Osteoblast (primary cell): Measurements from ENCODE around the gene SP140L. TPM values are rescaled to one million over a fixed set of nuclear protein-coding genes. Genes with fewer than 3 reads are reported as not detected.
A peak's percentile ranks its signal among the peaks of the same experiment; 100 is the strongest.

Source experiments
- DNase-seq: peaks from one replicate; pipeline ENCODE4 v3.0.0; 2011; ENCODE audit warnings: low spot score, mixed read lengths; ENCODE audit not compliant: insufficient read length; ENCODE audit errors: missing footprints
- H2AFZ ChIP-seq: 2 replicates; pipeline ENCODE4 v1.6.0; 2011; ENCODE audit warnings: mild to moderate bottlenecking, low read length
- H3K27ac ChIP-seq: 2 replicates; pipeline ENCODE4 v1.5.1; 2011; ENCODE audit warnings: mild to moderate bottlenecking, low read depth, low read length, moderate library complexity
- H3K27me3 ChIP-seq: 2 replicates; pipeline ENCODE4 v1.6.0; 2012; ENCODE audit warnings: mild to moderate bottlenecking, control low read depth, inconsistent platforms, low read length, moderate library complexity; ENCODE audit not compliant: insufficient read depth
- H3K36me3 ChIP-seq: 2 replicates; pipeline ENCODE4 v1.5.1; 2011; ENCODE audit warnings: mild to moderate bottlenecking, low read length, control low read depth, moderate library complexity; ENCODE audit not compliant: insufficient read depth
- H3K4me1 ChIP-seq: 2 replicates; pipeline ENCODE4 v1.5.1; 2011; ENCODE audit warnings: mild to moderate bottlenecking, low read length, control low read depth, moderate library complexity; ENCODE audit not compliant: insufficient read depth
- H3K4me2 ChIP-seq: 2 replicates; pipeline ENCODE4 v1.6.0; 2011; ENCODE audit warnings: mild to moderate bottlenecking, low read length; ENCODE audit not compliant: insufficient read depth
- H3K4me3 ChIP-seq: fragments of 200-600 bp; sonication (generic); 3 replicates; pipeline ENCODE4 v1.5.1; 2012; ENCODE audit warnings: mild to moderate bottlenecking, low read length, inconsistent platforms; ENCODE audit not compliant: insufficient read depth
- H3K79me2 ChIP-seq: 2 replicates; pipeline ENCODE4 v1.6.0; 2012; ENCODE audit warnings: mild to moderate bottlenecking, low read length, control low read depth, inconsistent platforms; ENCODE audit not compliant: insufficient read depth
- H3K9me3 ChIP-seq: 2 replicates; pipeline ENCODE4 v1.5.1; 2011; ENCODE audit warnings: low read depth, low read length, control low read depth
- H4K20me1 ChIP-seq: 2 replicates; pipeline ENCODE4 v1.6.0; 2012; ENCODE audit warnings: mild to moderate bottlenecking, low read length, control low read depth; ENCODE audit not compliant: insufficient read depth
- total RNA-seq: library from RNA; depleted of rRNA; stranded (reverse); fragments of >200 nt; gene quantifications from 2 replicates; pipeline ENCODE4 v1.2.3, GENCODE V29; 2012
- TF ChIP-seq, protein P1 (sequence below): IDR thresholded peaks from 2 replicates; pipeline ENCODE4 v1.5.1; 2011; ENCODE audit warnings: mild to moderate bottlenecking, low read depth, low read length, moderate library complexity; ENCODE audit errors: extremely low read depth

Gene SP140L
- total RNA-seq, 1 donor: 15.6 TPM

DNA sequence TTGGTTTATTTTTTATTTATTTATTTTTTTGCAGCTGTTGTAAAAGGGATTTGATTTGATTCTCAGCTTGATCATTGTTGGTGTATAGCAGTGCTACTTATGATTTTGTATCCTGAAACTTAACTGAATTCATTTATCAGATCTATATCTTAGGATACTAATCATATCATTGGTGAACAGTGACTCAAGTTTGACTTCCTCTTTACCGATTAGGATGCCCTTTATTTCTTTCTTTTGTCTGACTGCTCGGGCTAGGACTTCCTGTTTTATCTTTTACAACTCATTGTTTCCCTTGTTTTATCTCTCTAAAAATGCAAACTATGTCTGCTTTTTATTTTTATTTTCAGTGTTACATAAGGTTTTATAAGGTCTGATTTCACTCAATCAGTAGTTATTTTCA, 112.6 kb downstream of the SP140L start:
- H3K36me3 ChIP-seq: peaks cover 19% of the 10 kb centered on the region
- H3K27ac ChIP-seq: peak overlapping the region; percentile 61
- peaks cover 46% of the 10 kb centered on the region for H3K4me1 ChIP-seq
- TF ChIP-seq, protein P1, sequence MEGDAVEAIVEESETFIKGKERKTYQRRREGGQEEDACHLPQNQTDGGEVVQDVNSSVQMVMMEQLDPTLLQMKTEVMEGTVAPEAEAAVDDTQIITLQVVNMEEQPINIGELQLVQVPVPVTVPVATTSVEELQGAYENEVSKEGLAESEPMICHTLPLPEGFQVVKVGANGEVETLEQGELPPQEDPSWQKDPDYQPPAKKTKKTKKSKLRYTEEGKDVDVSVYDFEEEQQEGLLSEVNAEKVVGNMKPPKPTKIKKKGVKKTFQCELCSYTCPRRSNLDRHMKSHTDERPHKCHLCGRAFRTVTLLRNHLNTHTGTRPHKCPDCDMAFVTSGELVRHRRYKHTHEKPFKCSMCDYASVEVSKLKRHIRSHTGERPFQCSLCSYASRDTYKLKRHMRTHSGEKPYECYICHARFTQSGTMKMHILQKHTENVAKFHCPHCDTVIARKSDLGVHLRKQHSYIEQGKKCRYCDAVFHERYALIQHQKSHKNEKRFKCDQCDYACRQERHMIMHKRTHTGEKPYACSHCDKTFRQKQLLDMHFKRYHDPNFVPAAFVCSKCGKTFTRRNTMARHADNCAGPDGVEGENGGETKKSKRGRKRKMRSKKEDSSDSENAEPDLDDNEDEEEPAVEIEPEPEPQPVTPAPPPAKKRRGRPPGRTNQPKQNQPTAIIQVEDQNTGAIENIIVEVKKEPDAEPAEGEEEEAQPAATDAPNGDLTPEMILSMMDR: no peak
- DNase-seq: no peak
- peak overlapping the region; percentile 22 for H3K4me2 ChIP-seq
- no peaks in the 10 kb centered on the region for H3K27me3 ChIP-seq
- peaks cover 8% of the 10 kb centered on the region for H4K20me1 ChIP-seq
- no peak overlapping the region for H2AFZ ChIP-seq
- H3K9me3 ChIP-seq: no peaks in the 10 kb centered on the region
- H3K4me3 ChIP-seq: no peak overlapping the region
- peaks cover 60% of the 10 kb centered on the region for H3K79me2 ChIP-seq

DNA sequence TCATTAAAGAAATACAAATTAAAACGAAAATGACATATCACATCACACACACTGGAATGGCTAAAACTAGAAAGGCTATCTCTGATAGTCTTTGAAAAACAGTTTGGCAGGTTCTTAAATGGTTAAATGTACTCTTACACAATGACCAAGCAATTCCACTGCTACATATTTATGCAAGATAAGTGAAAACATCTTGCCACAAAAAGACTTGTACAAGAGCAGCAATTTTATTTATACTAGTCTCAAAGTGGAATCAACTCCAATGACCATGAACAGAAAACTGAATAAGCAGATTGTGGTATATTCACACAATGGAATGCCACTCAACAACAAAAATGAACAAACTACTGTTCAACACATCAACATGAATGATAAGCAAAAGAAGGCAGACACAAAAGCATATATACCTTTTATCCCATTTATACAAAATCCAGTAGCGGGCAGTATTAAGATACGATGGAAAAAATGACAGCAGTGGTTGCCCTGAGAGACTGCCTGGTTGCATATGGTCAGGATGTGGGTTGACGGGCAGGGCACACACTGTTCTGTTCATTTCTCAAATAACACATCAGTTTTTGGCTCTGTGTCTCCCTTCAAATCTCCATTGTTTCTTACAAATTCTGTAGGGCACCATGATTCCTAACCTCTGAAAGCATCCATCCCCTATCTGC, 114.4 kb downstream of the SP140L start:
- peaks cover 51% of the 10 kb centered on the region for H3K79me2 ChIP-seq
- no peak overlapping the region for H2AFZ ChIP-seq
- TF ChIP-seq, protein P1: no peak
- H4K20me1 ChIP-seq: peaks cover 2% of the 10 kb centered on the region
- peak overlapping the region; percentile 49 for H3K4me2 ChIP-seq
- peak overlapping the region; percentile 34 for H3K4me3 ChIP-seq
- peak; percentile 47 for DNase-seq
- peaks cover 44% of the 10 kb centered on the region for H3K4me1 ChIP-seq
- peak overlapping the region; percentile 56 for H3K27ac ChIP-seq
- H3K9me3 ChIP-seq: no peaks in the 10 kb centered on the region
- H3K36me3 ChIP-seq: peaks cover 26% of the 10 kb centered on the region
- no peaks in the 10 kb centered on the region for H3K27me3 ChIP-seq

DNA sequence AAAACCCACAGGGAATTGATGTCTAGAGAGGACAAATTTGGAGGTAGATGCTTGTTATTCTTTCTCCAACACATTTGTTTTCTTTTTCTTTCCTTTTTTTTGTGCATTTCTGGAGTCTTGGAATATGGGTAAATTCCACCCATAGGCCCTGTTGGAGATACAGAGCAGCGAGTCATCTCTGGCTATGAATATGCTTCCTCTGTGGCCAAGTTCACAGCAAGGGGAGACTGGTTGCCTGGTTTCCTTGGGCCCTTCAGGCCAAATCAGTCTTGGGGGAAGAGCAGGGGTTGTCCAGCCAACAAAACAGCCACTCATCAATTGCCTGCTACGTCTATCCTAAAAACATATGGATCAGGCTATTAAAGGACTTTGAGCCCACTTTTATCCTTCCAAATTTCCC, 116.5 kb downstream of the SP140L start:
- peaks cover 44% of the 10 kb centered on the region for H3K4me1 ChIP-seq
- no peak overlapping the region for H3K4me2 ChIP-seq
- H3K27ac ChIP-seq: peak overlapping the region; percentile 28
- TF ChIP-seq, protein P1: no peak
- H3K36me3 ChIP-seq: peaks cover 38% of the 10 kb centered on the region
- peaks cover 35% of the 10 kb centered on the region for H3K79me2 ChIP-seq
- no peaks in the 10 kb centered on the region for H3K27me3 ChIP-seq
- H3K9me3 ChIP-seq: no peaks in the 10 kb centered on the region
- no peak overlapping the region for H3K4me3 ChIP-seq
- H4K20me1 ChIP-seq: peaks cover 2% of the 10 kb centered on the region
- DNase-seq: no peak
- H2AFZ ChIP-seq: no peak overlapping the region

DNA sequence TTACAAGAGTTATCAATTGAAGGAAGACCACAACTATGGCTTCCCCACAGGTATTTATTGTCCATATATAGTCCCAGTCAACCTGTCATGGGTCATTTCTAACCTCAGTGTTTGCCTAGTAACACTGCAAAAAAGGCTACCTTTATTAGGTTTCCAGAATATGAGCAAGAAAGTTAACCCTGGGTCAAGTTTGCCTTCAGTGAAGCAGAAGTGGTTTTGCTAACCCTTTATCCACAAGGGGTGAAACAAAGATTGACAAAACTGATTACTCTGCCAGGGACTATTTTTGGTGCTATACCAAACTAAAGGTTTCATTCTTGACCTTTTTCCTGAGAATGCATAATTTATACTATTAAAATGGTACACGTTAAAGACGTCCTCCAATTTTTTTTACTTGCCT, 117.8 kb downstream of the SP140L start:
- Histone ChIP-seq H3K4me2 (no peak overlapping the region), H3K27ac (no peak overlapping the region), H3K36me3 (peaks cover 51% of the 10 kb centered on the region), H3K79me2 (peaks cover 35% of the 10 kb centered on the region), H4K20me1 (peaks cover 2% of the 10 kb centered on the region), H3K27me3 (no peaks in the 10 kb centered on the region), H3K9me3 (no peaks in the 10 kb centered on the region), H3K4me3 (no peak overlapping the region), H3K4me1 (peaks cover 37% of the 10 kb centered on the region), H2AFZ (no peak overlapping the region)
- no peak for DNase-seq
- TF ChIP-seq, protein P1: no peak
